ENCODE results near the gene HTT. TPM values are rescaled to one million over a fixed set of nuclear protein-coding genes. Genes with fewer than 3 reads are reported as not detected.

Gene HTT
- total RNA-seq, 1 experiment from 2014 or later = 85.4 TPM

- TF ChIP-seq ATF6 (CRISPR knock-in tag; IDR thresholded peaks at IDR 0.05) (no peak), ZBTB21 (CRISPR knock-in tag; IDR thresholded peaks at IDR 0.05; ENCODE audit: borderline replicate concordance) (no peak), GABPB1 (CRISPR knock-in tag; IDR thresholded peaks at IDR 0.05) (no peak), CREB1 (CRISPR knock-in tag; IDR thresholded peaks at IDR 0.05) (no peak), ERG (CRISPR knock-in tag; IDR thresholded peaks at IDR 0.05) (no peak), CREM (CRISPR knock-in tag; IDR thresholded peaks at IDR 0.05) (no peak), PRRX2 (CRISPR knock-in tag; IDR thresholded peaks at IDR 0.05) (no peak), STAT6 (CRISPR knock-in tag; conservative IDR thresholded peaks at IDR 0.05; ENCODE audit: low read depth) (no peak), ATF3 (CRISPR knock-in tag; conservative IDR thresholded peaks at IDR 0.05) (no peak), ESRRA (CRISPR knock-in tag; IDR thresholded peaks at IDR 0.05; ENCODE audit: borderline replicate concordance) (no peak), ATF1 (CRISPR knock-in tag; IDR thresholded peaks at IDR 0.05) (no peak), ZNF317 (CRISPR knock-in tag; IDR thresholded peaks at IDR 0.05; ENCODE audit: borderline replicate concordance, low read depth) (no peak), FOXJ3 (CRISPR knock-in tag; IDR thresholded peaks at IDR 0.05; ENCODE audit: borderline replicate concordance) (no peak), AFF4 (CRISPR knock-in tag; IDR thresholded peaks at IDR 0.05; ENCODE audit: borderline replicate concordance) (no peak), E2F5 (CRISPR knock-in tag; IDR thresholded peaks at IDR 0.05) (no peak), MLX (CRISPR knock-in tag; IDR thresholded peaks at IDR 0.05) (no peak)
These were observed 173.6 kb downstream of the HTT start (continued) for GRCh38 chr4:3248178-3248480.

Data from WTC11 (cell line).